Measurements from ENCODE around the gene PRSS53.

GRCh38 chr16:31093132-31093703 is 4.5 kb upstream of the PRSS53 start:
- no peak for TF ChIP-seq POLR2A (IDR thresholded peaks at IDR 0.05)
- TF ChIP-seq, protein P1, sequence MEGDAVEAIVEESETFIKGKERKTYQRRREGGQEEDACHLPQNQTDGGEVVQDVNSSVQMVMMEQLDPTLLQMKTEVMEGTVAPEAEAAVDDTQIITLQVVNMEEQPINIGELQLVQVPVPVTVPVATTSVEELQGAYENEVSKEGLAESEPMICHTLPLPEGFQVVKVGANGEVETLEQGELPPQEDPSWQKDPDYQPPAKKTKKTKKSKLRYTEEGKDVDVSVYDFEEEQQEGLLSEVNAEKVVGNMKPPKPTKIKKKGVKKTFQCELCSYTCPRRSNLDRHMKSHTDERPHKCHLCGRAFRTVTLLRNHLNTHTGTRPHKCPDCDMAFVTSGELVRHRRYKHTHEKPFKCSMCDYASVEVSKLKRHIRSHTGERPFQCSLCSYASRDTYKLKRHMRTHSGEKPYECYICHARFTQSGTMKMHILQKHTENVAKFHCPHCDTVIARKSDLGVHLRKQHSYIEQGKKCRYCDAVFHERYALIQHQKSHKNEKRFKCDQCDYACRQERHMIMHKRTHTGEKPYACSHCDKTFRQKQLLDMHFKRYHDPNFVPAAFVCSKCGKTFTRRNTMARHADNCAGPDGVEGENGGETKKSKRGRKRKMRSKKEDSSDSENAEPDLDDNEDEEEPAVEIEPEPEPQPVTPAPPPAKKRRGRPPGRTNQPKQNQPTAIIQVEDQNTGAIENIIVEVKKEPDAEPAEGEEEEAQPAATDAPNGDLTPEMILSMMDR (IDR thresholded peaks at IDR 0.05) = no peak
